Mucosa of rectum (tissue), 2 donors: ENCODE measurements around the gene DMRT2.

Experiments used
- H3K27ac ChIP-seq, 2 donors: one replicate each; pipeline ENCODE4 v1.7.0; 2013; ENCODE audit warnings: inconsistent platforms in 2 of 2, low read depth in 2 of 2, low read length in 2 of 2
- H3K27me3 ChIP-seq, 2 donors: one replicate each; pipeline ENCODE4 v1.7.0; 2013; ENCODE audit warnings: low read length in 2 of 2; ENCODE audit not compliant: control insufficient read depth in 2 of 2, insufficient read depth in 2 of 2
- H3K36me3 ChIP-seq, 2 donors: one replicate each; pipeline ENCODE4 v1.7.0; 2013; ENCODE audit warnings: low read length in 2 of 2; ENCODE audit not compliant: control insufficient read depth in 2 of 2, insufficient read depth in 2 of 2
- H3K4me1 ChIP-seq, 2 donors: one replicate each; pipeline ENCODE4 v1.7.0; 2013; ENCODE audit warnings: low read length in 2 of 2, mild to moderate bottlenecking in 1 of 2; ENCODE audit not compliant: control insufficient read depth in 2 of 2, insufficient read depth in 2 of 2
- H3K4me3 ChIP-seq, 2 donors: one replicate each; pipeline ENCODE4 v1.7.0; 2013; ENCODE audit warnings: low read length in 2 of 2
- H3K9ac ChIP-seq, 2 donors: one replicate each; pipeline ENCODE4 v1.7.0; 2013; ENCODE audit warnings: low read length in 2 of 2, low read depth in 1 of 2, mild to moderate bottlenecking in 1 of 2
- H3K9me3 ChIP-seq, 2 donors: one replicate each; pipeline ENCODE4 v1.7.0; 2013; ENCODE audit warnings: low read length in 2 of 2; ENCODE audit not compliant: control insufficient read depth in 2 of 2
- donor health status: healthy.
- donor health status: Normal muscosa, but diverticular disease.

Gene DMRT2

GRCh38 chr9:1046639-1047572 lies 3.3 kb upstream of the DMRT2 start:
- Histone ChIP-seq H3K4me1 (peaks cover 16 to 18% of the 10 kb centered on the region in 2 donors), H3K4me3 (peak overlapping the region; percentile 56 to 78), H3K27me3 (peaks cover 45 to 59% of the 10 kb centered on the region in 2 donors)

DNA sequence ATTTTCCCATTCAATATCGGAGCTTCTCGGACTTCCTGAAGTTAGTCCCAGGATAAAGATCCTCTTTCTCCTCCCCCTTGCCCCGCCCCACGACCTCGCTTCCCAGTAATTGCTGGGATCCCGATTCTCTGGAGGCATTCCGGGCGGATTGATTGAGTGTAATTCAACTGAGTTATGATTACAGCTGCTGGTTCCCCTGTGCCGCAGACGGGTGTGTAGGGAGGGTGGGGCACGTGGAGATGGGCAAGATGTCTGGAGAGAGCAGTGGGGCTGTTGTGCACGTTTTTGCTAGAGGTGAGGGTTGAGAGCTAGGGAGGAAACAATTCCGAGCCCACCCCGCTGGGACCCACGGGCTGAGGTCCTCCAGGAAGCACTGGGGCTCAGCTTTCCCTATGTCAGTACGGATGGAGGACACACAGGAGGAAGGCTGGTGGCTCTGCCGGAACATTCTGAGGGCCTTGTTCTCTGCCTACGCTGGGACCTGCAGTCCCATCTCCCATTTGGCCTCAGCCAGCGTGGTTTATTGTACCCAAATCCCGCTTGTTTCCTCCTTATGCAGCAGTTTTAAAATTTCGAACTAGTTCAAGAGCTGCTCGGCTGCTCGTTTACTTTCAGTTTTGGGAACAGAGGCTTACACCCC lies 2.4 kb upstream of the DMRT2 start:
- Histone ChIP-seq H3K4me1 (peaks cover 20 to 22% of the 10 kb centered on the region in 2 donors), H3K9ac (no peak overlapping the region), H3K27me3 (peaks cover 47 to 52% of the 10 kb centered on the region in 2 donors), H3K36me3 (no peaks in the 10 kb centered on the region), H3K4me3 (peak overlapping the region; percentile 56 to 78), H3K9me3 (no peaks in the 10 kb centered on the region), H3K27ac (no peak overlapping the region)

More at GRCh38 chr9:1046639-1047572, 3.3 kb upstream of the DMRT2 start:
- no peak overlapping the region for H3K27ac ChIP-seq
- H3K36me3 ChIP-seq: no peaks in the 10 kb centered on the region
- H3K9ac ChIP-seq: no peak overlapping the region
- H3K9me3 ChIP-seq: no peaks in the 10 kb centered on the region

GRCh38 chr9:1048231-1048619 lies 1.9 kb upstream of the DMRT2 start:
- Histone ChIP-seq H3K4me1 (peaks cover 20 to 23% of the 10 kb centered on the region in 2 donors), H3K27me3 (peaks cover 50 to 51% of the 10 kb centered on the region in 2 donors), H3K9me3 (no peaks in the 10 kb centered on the region), H3K4me3 (peak overlapping the region; percentile 56 to 78), H3K27ac (no peak overlapping the region), H3K36me3 (no peaks in the 10 kb centered on the region), H3K9ac (no peak overlapping the region)

DNA sequence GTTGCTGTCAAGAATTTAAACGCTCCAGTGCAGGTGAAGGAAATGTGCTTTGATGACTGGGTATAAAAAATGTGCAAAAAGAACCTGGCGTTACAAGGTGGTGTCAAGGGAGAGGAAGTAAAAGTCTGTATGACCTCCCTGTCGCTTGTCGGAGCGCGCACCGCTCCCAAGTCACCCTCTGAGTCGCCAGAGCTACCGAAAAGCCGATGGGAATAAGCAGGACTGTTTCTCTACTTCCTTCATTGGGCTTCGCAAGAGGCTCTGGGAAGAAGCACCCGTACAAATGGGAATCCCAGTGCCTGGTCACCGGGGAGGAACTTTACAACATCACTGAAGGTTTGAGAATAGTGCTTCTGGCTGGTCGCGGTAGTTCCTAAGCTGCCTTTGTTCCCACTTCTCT lies 1.3 kb upstream of the DMRT2 start:
- Histone ChIP-seq H3K9me3 (no peaks in the 10 kb centered on the region), H3K27ac (no peak overlapping the region), H3K4me1 (peaks cover 20 to 23% of the 10 kb centered on the region in 2 donors), H3K36me3 (no peaks in the 10 kb centered on the region), H3K27me3 (peaks cover 46 to 48% of the 10 kb centered on the region in 2 donors), H3K9ac (no peak overlapping the region), H3K4me3 (peak overlapping the region; percentile 6 to 33)

DNA sequence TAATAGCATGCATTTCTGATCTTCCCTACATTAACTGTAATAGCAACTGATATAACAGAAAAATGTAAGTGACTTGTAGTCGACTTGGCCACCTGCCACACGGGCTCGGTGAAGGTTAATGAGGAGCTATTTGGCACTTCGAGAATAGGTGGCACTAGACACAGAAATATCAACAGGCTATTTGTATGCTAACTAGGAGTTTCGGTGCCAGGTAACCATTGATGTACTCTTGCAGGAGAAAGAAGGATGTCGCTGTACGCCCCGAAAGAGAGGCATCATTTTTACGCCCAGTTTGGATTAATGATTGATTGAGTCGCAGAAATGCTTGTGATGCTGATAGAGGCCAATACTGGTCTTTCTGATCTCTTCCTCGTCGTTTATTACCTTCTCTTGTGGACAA lies 516 bp upstream of the DMRT2 start:
- no peak overlapping the region for H3K9ac ChIP-seq
- H3K27ac ChIP-seq: peak overlapping the region; percentile 18 to 33
- peaks cover 20 to 23% of the 10 kb centered on the region in 2 donors for H3K4me1 ChIP-seq
- H3K4me3 ChIP-seq: peak overlapping the region; percentile 34 to 53
- H3K9me3 ChIP-seq: no peaks in the 10 kb centered on the region
- H3K36me3 ChIP-seq: no peaks in the 10 kb centered on the region
- peaks cover 39 to 44% of the 10 kb centered on the region in 2 donors for H3K27me3 ChIP-seq

- H3K4me3 ChIP-seq: peak overlapping the region; percentile 62 to 75
- H3K27ac ChIP-seq: peak overlapping the region in 1 of 2 donors; percentile 53
- H3K36me3 ChIP-seq: no peaks in the 10 kb centered on the region
- peaks cover 17 to 23% of the 10 kb centered on the region in 2 donors for H3K4me1 ChIP-seq
- H3K27me3 ChIP-seq: peaks cover 29 to 32% of the 10 kb centered on the region in 2 donors
- peak overlapping the region in 1 of 2 donors; percentile 75 for H3K9ac ChIP-seq
- H3K9me3 ChIP-seq: no peaks in the 10 kb centered on the region
Observed at GRCh38 chr9:1051210-1051583, 1.0 kb downstream of the DMRT2 start.

DNA sequence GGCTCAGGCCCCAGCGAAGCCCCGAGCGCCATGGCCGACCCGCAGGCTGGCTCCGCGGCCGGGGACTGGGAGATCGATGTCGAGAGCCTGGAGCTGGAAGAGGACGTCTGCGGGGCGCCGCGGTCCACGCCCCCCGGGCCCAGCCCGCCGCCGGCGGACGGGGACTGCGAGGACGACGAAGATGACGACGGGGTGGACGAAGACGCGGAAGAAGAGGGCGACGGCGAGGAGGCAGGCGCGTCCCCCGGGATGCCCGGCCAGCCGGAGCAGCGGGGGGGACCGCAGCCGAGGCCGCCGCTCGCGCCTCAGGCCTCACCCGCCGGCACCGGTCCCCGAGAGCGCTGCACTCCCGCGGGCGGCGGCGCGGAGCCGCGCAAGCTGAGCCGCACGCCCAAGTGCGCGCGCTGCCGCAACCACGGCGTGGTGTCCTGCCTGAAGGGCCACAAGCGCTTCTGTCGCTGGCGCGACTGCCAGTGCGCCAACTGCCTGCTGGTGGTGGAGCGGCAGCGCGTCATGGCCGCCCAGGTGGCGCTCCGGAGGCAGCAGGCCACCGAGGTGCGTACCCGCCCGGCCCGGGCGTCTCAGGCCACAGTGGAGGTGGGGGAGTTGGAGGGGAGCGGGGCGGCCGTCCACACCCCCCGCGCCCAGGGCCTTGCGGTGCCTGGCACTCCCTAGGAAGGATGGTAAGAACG lies 1.6 kb downstream of the DMRT2 start:
- peak overlapping the region; percentile 13 to 53 for H3K27ac ChIP-seq
- H3K27me3 ChIP-seq: peaks cover 30 to 31% of the 10 kb centered on the region in 2 donors

GRCh38 chr9:1052365-1053281 lies 2.5 kb downstream of the DMRT2 start:
- Histone ChIP-seq H3K4me3 (peak overlapping the region; percentile 49 to 62), H3K9me3 (no peaks in the 10 kb centered on the region), H3K36me3 (no peaks in the 10 kb centered on the region), H3K4me1 (peaks cover 14 to 23% of the 10 kb centered on the region in 2 donors), H3K27me3 (peaks cover 23 to 32% of the 10 kb centered on the region in 2 donors), H3K27ac (no peak overlapping the region), H3K9ac (peak overlapping the region in 1 of 2 donors; percentile 75)

More for the DNA sequence above, 1.6 kb downstream of the DMRT2 start:
- peak overlapping the region in 1 of 2 donors; percentile 75 for H3K9ac ChIP-seq
- H3K9me3 ChIP-seq: no peaks in the 10 kb centered on the region
- H3K36me3 ChIP-seq: no peaks in the 10 kb centered on the region
- peaks cover 17 to 23% of the 10 kb centered on the region in 2 donors for H3K4me1 ChIP-seq
- peak overlapping the region; percentile 49 to 62 for H3K4me3 ChIP-seq

DNA sequence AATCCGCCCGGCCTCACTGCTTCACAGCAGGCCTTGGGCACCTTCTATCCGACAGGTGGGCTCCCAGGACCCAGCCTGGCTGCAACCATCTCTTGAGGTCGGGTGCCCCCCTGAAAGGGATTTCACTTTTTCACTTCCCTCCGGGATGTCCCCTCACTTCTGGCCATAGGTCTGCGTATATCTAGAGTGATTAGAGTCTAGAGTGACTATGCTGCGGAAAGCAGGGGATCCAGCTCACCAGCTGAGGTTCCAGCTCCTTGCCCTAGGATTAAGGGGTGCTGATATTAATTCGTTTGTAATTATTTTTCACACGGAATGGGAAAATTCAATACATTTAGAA lies 3.1 kb downstream of the DMRT2 start:
- Histone ChIP-seq H3K36me3 (no peaks in the 10 kb centered on the region), H3K4me1 (peaks cover 12 to 19% of the 10 kb centered on the region in 2 donors), H3K9ac (no peak overlapping the region), H3K27me3 (peaks cover 23 to 29% of the 10 kb centered on the region in 2 donors), H3K9me3 (no peaks in the 10 kb centered on the region), H3K4me3 (no peak overlapping the region), H3K27ac (no peak overlapping the region)
